HG02884 (cell line): ENCODE measurements around the gene PPP1R13B.

Experiments used
- ATAC-seq: cut with Tn5 transposase; IDR thresholded peaks from one replicate; pipeline ENCODE4 v1.9.1; 2021; ENCODE audit warnings: mild to moderate bottlenecking, moderate library complexity; ENCODE audit not compliant: unreplicated experiment

The PPP1R13B gene

GRCh38 chr14:103836976-103837725 is 10.2 kb downstream of the PPP1R13B start:
- no peak for ATAC-seq

- no peak for ATAC-seq
These were observed 12.4 kb downstream of the PPP1R13B start for GRCh38 chr14:103834956-103835355.

DNA sequence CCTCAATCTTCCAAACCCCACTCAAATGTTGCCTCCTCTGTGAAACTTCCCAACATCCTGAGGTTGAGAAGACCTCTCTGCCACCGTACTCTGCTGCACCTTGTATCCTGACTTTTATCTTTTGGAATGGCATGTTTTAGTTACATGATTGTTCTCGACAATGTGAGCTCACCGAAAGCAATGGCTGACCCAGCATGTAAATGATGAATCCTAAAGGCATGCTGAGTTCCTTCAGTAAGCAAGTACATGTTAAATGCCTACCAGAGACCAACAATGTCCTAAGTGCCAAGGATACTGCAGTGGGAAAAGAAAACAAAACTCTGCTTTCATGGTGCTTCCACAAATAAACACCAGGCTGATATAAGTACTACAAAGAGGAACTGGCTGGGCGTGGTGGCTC is 13.7 kb downstream of the PPP1R13B start:
- no peak for ATAC-seq

- no peak for ATAC-seq
These were observed 15.3 kb downstream of the PPP1R13B start for GRCh38 chr14:103832046-103832445.

DNA sequence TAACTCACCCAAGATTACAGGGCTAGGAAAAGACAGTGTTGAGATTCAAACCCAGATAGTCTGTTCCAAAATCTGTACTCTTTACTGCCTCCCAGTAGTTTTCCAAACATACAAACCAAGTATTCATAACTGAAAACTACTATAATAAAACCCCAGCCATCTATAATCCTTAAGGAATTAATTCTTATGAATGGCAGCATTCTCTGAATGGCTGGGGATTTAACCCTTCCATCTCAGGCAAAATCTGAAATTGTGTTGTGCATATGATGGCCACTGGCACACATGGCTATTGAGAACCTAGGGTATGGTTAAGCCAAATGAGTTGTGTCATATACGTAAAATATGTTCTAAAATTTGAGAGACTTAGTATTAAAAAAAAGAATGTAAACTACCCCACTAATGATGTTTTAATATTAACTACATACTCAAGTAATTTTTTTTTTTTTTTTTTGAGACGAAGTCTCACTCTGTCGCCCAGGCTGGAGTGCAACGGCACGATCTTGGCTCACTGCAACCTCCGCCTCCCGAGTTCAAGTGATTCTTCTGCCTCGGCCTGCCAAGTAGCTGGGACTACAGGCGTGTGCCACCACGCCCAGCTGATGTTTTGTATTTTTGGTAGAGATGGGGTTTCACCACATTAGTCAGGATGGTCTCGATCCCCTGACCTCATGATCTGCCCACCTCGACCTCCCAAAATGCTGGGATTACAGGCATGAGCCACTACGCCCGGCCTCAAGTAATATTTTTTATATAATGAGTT is 16.7 kb downstream of the PPP1R13B start:
- no peak for ATAC-seq

DNA sequence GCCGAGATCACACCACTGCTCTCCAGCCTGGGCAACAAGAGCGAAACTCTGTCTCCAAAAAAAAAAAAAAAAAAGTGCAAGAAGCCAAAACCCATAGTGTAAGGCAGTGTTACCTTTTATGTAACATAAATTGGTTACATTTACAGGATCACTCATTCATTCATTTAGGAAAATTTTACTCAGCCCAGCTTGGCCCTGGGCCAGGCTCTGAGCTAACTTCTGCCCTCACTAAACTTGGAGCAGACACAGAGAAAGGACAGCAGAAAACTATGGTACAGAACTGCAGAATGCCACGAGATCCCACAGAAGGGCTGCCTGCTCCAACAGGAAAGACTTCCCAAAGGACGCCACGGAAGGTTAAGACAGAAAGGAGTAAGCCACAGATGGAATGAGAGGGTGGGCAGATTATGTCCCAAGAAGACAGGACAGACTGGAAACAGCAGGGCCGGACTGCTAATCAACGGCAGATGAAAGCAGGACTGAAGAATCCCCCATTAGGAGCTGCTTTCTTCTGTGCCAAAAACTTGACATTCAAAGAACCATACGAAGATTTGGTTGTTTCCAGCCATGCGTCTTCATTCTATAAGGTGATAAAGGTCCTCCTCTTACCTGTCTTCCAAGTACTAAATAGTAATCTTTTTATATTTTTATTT is 18.9 kb downstream of the PPP1R13B start:
- no peak for ATAC-seq

DNA sequence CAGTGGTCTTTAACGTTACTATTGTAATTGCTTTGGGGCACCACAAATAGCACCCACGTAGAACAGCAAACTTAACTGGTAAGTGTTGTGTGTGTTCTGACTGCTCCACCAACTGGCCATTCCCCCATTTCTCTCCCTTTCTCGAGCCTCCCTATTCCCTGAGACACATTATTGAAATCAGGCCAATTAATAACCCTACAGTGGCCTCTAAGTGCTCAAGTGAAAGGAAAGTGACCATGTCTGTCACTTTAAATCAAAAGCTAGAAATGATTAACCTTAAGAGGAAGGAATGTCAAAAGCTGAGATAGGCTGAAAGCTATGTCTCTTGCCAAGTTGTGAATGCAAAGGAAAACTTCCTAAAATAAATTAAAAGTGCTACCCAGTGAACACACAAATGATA is 22.3 kb downstream of the PPP1R13B start:
- no peak for ATAC-seq

DNA sequence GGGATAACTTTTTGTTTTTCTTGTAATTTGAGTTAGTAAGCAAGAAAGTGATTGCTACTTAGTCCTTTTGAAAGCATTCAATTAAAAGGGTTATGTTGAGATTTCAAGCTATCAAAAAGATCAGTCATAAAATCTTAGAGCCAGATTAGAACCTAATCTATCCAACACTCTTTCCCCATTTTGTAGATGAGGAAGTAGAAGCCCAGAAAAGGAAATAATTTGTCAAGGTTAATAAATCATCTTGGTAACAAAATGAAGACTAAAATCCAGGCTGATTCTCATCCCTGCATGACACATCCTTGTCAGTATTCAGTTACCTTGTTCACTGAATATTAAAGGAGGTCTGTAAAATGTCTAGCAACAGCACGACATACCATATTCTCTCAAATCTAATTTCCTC is 26.5 kb downstream of the PPP1R13B start:
- ATAC-seq, result no peak

DNA sequence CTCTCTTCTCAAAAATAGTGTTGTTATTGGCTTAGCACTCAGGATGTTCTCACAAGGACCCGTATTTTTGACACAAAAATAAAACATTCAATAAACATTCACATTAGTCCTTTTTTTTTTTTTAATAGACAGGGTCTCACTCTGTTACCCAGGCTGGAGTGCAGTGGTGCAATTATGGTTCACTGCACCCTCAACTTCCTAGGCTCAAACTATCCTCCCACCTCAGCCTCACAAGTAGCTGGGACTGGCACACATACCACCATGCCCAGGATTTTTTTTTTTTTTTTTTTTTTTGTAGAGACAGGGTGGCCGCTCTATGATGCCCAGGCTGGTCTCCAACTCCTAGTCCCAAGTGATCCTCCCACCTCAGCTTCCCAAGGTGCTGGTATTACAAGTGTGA is 27.0 kb downstream of the PPP1R13B start:
- ATAC-seq, result no peak

DNA sequence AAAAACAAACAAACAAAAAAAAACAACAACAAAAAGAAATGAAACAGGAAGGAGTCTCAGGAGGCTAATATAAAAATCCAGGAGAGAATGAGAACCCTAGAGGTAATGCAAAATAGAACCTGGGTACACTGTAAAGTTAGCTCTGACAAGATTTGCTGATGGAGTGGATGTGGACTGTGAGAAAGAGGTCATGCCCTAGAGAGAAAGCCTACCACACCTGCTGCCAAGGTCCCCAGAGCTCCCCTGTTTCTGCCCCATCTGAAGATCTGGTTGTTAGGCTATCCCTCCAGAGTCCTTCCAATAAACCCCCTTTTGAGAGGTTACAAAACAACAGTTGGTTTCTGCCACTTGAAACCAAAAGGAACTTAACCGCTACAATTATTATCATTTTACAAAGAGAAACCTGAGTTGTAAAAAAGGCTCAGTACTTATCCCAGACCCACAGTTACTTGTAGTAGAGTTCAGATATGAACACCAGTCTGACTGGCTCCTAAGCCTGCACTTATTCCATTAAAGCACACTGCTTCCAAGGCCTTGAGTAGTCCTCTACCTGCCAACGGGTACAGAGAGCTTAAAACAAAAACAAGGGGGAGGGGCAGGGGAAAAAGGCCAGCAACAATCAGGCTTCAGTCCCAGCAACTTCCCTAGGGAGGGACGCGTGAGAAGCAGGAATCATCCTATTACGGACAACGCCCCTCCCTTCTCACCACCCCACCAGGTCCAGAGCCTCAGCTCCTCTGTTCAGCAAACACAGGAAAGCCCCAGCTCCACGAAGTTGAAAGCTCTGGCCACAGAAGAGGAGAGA is 27.7 kb downstream of the PPP1R13B start:
- ATAC-seq, result no peak

DNA sequence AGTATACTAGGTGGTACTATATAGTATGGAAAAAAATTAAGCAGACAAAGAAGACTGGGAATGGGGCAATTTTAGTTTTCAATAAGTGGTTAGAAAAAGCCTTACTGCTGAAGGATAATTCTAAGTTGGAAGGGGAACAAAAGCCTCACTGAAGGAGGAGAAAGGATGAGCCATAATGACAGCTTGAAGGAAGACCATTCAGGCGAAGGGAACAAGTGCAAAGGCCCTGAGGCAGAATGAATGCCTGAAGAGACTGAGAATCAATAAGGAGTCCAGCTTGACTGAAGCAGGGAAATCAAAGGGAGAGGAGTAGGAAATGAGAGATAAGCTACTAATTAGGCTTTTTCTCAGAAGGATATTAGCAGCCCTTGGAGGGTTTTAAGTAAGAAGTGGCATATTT is 28.5 kb downstream of the PPP1R13B start:
- ATAC-seq, result no peak

DNA sequence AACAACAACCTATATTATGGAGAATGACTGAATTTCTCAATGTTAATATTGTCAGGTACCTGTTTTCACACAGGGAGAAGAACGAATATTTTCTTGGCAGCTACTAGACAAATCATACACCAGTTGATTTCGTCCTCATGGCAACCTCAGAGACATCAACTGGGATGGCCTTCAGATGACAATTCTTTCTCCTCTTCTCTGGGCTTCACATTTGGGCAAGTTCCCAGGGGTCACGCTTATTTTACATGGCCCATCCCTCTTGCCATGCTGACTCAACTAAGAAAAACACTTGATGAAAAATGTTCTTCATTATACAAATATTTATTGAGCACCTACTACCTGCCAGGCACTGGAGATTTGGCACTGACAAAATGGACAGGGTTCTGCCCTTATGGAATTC is 29.0 kb downstream of the PPP1R13B start:
- ATAC-seq, result no peak

DNA sequence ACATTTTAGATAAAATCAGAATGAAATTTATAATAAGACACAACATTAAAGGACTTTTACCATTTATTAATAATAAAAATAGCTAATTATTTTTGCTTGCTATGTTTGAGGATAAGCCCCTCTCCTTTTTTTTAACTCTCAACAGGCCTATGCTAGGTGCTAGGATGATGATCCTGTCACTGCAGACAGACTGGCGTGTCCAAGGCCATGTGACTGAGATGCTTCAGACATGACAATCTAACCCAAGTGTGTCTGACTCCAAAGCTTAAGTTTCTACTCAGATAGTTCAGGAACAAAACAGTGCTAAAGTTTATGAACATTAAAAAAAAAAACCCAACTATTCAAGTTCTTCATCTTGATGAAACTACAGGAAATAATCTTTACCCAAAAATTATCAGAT is 29.8 kb downstream of the PPP1R13B start:
- no peak for ATAC-seq

DNA sequence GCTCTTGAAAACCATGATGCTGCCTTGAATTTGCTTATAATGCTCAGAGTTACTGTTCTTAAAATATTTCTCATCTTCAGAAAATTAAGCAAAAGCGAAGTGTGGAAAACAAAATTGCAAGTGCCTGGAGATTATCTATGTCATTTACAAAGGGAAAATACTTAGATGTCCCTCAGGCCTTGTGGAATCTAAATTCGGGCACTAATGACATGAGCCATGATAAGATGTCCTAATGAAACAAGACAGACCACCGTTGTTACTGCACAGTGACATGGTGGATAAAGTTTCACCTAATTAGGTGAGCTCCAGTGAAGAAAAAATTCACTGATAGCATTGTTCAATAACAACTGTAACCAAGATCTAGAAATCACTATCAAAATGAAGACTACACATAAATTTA is 30.4 kb downstream of the PPP1R13B start:
- ATAC-seq, result no peak

GRCh38 chr14:103815253-103815652 is 32.1 kb downstream of the PPP1R13B start:
- no peak for ATAC-seq

DNA sequence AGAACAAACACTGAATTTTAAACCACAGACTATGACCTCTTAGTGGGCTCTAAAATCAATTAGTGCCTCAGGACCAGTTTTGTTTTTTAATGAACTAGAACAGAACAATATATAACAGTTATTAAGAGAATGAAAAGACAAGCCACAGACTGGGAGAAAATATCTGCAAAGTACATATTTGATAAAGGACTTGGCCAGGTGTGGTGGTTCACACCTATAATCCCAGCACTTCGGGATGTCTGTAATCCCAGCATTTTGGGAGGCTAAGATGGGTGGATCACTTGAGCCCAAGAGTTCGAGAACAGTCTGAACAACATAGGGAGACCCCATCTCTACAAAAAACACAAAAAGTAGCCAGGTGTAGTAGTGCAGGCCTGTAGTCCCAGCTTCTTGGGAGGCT is 36.2 kb downstream of the PPP1R13B start:
- no peak for ATAC-seq

GRCh38 chr14:103808403-103809001 is 38.9 kb downstream of the PPP1R13B start:
- no peak for ATAC-seq

DNA sequence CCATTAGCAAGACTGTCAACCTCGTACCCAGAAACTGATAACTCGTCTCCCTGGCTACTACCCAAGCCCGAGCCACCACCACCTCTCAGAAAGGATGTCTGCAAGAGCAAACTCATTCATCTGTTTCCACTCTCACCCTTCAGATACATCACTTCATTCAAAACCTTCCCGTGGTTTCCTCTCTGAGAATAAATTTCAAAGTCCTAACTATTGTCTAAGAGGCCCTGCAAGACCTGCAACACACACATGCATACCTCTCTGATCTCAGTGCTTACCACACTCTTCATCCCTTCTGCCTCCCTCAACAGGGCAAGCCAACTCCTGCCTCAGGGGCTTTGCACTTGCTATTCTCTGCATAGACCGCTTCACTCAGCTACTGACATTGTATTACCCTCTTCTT is 40.6 kb downstream of the PPP1R13B start:
- no peak for ATAC-seq

DNA sequence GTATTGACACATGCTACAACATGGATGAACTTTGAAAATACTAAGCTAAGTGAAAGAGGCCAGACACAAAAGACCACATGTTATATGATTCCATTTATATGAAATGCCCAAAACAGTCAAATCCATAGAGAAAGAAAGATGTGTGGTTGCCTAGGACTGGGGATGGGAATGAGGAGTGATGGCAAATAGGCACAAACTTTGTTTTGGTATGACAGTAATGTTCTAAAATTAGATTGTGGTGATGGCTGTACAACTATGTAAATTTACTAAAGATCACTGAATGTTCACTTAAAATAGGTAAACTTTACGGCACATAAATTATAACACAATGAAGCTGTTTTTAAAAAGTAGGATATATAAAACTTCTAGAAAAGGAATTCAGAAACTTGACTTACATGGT is 41.7 kb downstream of the PPP1R13B start:
- no peak for ATAC-seq

DNA sequence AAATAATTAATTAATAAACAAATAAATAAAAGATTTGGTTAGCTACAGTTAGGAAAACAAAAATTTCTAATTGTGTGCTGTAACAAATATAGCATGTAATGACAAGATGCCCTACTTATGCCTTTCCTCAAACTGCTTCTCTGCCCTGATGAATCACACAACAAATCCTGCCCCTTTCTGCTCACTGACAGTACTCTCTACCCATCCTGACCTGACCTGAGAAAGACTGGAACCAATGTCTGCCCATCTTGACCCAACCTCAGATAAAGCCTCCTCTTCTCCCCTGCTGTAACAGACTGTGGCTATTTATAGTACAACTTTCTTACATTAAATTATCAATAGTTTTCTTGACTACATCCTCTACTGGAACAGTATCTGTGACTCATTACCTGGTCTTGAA is 43.7 kb downstream of the PPP1R13B start:
- ATAC-seq, result no peak

GRCh38 chr14:103802356-103802755 is 45.0 kb downstream of the PPP1R13B start:
- ATAC-seq, result no peak
